DOHH2 (cell line): Measurements from ENCODE around the gene CYFIP2.

Experiments used
- H3F3A ChIP-seq: fragments of 200-600 bp; sonication (generic), shearing (Covaris generic); 2 replicates; pipeline ENCODE4 v1.6.0; 2016; ENCODE audit warnings: antibody characterized with exemption, mild to moderate bottlenecking; ENCODE audit not compliant: control insufficient read depth, insufficient read depth
- H3K27ac ChIP-seq: fragments of 200-600 bp; sonication (generic); 2 replicates; pipeline ENCODE4 v1.5.1; 2014; ENCODE audit warnings: low read depth, mild to moderate bottlenecking, low read length, moderate library complexity
- H3K27me3 ChIP-seq: fragments of 200-600 bp; sonication (generic); 2 replicates; pipeline ENCODE4 v1.6.1; 2014; ENCODE audit warnings: mild to moderate bottlenecking, low read length, mixed read lengths; ENCODE audit not compliant: control insufficient read depth
- H3K36me3 ChIP-seq: fragments of 200-600 bp; sonication (generic); 2 replicates; pipeline ENCODE4 v1.6.1; 2014; ENCODE audit warnings: mild to moderate bottlenecking, low read length, moderate library complexity, mixed read lengths; ENCODE audit not compliant: control insufficient read depth
- H3K4me1 ChIP-seq: fragments of 200-600 bp; sonication (generic); 2 replicates; pipeline ENCODE4 v1.6.1; 2014; ENCODE audit warnings: mild to moderate bottlenecking, low read length, mixed read lengths; ENCODE audit not compliant: control insufficient read depth
- H3K4me2 ChIP-seq: fragments of 200-600 bp; sonication (generic); 2 replicates; pipeline ENCODE4 v1.6.0; 2014; ENCODE audit warnings: mild to moderate bottlenecking, low read length, moderate library complexity
- H3K4me3 ChIP-seq: fragments of 200-600 bp; sonication (generic); 2 replicates; pipeline ENCODE4 v1.5.1; 2014; ENCODE audit warnings: mild to moderate bottlenecking, low read length, mixed read lengths
- H3K79me2 ChIP-seq: fragments of 200-600 bp; sonication (generic); 2 replicates; pipeline ENCODE4 v1.6.1; 2014; ENCODE audit warnings: mild to moderate bottlenecking, low read length, mixed read lengths; ENCODE audit not compliant: control insufficient read depth
- H3K9me2 ChIP-seq: fragments of 200-600 bp; sonication (generic); replicated peaks from 2 replicates; pipeline ENCODE4 v1.6.1; 2014; ENCODE audit warnings: mild to moderate bottlenecking, low read length, mixed read lengths; ENCODE audit not compliant: control insufficient read depth
- H3K9me3 ChIP-seq: fragments of 200-600 bp; sonication (generic); 2 replicates; pipeline ENCODE4 v1.6.1; 2014; ENCODE audit warnings: antibody characterized with exemption, low read length, mixed read lengths; ENCODE audit not compliant: control insufficient read depth, insufficient read depth
- H4K20me1 ChIP-seq: fragments of 200-600 bp; sonication (generic); 2 replicates; pipeline ENCODE4 v1.6.0; 2014; ENCODE audit warnings: low read depth, mild to moderate bottlenecking, antibody characterized with exemption, low read length, moderate library complexity; ENCODE audit not compliant: control insufficient read depth, insufficient read depth
- EZH2phosphoT487 ChIP-seq: fragments of 200-600 bp; sonication (generic); IDR thresholded peaks from 2 replicates; pipeline ENCODE4 v1.6.1; 2017; ENCODE audit warnings: borderline replicate concordance, mild to moderate bottlenecking, antibody characterized with exemption, low read length, moderate library complexity, mixed read lengths
- TF ChIP-seq, protein P1 (sequence below): fragments of 200-600 bp; sonication (generic); IDR thresholded peaks from one replicate; pipeline ENCODE4 v1.5.1; 2014; ENCODE audit warnings: antibody characterized with exemption, mild to moderate bottlenecking, low read depth, low read length; ENCODE audit not compliant: poor library complexity, severe bottlenecking

Gene CYFIP2

DNA sequence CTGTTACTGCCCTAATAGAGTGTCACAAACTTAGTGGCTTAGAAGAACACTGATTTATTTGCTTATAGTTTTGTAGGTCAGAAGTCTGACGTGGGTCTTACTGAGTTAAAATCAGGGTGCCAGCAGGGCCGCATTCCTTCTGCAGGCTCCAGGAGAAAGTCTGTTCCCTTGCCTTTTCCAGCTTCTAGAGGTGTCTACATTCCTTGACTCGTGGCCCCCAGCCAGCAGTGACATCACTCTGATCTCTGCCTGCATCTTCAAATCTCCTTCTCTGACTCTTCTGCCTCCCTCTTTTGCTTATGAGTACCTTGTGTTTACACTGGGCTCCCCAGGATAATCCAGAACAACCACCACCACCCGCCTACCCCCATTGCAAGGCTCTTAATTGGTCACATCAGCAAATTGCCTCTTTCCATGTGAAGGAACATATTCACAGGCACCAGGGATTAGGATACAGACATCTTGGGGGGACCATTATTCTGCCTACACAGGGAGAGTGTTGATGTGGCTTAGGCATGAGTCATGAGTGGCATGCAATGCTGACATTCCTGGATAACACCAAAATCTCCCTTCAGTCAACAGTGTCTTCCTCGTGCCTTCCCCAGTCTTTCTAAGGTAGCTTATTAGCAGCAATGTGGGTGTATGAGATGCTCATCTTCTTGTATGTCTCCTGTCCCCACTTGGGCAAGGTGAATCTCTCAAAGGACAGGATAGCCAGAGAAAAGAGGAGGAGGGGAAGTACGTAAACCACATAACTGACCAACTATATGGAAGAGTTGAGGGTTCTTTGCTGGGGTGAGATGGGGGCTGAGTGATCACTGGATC lies 24.4 kb downstream of the CYFIP2 start:
- Histone ChIP-seq H4K20me1 (no peaks in the 10 kb centered on the region), H3K9me2 (no peaks in the 10 kb centered on the region), H3K4me2 (no peak overlapping the region), H3K79me2 (peaks cover 19% of the 10 kb centered on the region), H3K4me1 (peaks cover 14% of the 10 kb centered on the region), H3K27ac (no peak overlapping the region), H3K4me3 (no peak overlapping the region), H3K27me3 (no peaks in the 10 kb centered on the region), H3F3A (0 out of 2 replicates have a peak, but pooled peaks cover 2% of the 10 kb centered on the region), H3K36me3 (peaks cover 90% of the 10 kb centered on the region), H3K9me3 (no peaks in the 10 kb centered on the region)
- TF ChIP-seq, protein P1, sequence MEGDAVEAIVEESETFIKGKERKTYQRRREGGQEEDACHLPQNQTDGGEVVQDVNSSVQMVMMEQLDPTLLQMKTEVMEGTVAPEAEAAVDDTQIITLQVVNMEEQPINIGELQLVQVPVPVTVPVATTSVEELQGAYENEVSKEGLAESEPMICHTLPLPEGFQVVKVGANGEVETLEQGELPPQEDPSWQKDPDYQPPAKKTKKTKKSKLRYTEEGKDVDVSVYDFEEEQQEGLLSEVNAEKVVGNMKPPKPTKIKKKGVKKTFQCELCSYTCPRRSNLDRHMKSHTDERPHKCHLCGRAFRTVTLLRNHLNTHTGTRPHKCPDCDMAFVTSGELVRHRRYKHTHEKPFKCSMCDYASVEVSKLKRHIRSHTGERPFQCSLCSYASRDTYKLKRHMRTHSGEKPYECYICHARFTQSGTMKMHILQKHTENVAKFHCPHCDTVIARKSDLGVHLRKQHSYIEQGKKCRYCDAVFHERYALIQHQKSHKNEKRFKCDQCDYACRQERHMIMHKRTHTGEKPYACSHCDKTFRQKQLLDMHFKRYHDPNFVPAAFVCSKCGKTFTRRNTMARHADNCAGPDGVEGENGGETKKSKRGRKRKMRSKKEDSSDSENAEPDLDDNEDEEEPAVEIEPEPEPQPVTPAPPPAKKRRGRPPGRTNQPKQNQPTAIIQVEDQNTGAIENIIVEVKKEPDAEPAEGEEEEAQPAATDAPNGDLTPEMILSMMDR, result no peak
- TF ChIP-seq EZH2phosphoT487, result no peak

DNA sequence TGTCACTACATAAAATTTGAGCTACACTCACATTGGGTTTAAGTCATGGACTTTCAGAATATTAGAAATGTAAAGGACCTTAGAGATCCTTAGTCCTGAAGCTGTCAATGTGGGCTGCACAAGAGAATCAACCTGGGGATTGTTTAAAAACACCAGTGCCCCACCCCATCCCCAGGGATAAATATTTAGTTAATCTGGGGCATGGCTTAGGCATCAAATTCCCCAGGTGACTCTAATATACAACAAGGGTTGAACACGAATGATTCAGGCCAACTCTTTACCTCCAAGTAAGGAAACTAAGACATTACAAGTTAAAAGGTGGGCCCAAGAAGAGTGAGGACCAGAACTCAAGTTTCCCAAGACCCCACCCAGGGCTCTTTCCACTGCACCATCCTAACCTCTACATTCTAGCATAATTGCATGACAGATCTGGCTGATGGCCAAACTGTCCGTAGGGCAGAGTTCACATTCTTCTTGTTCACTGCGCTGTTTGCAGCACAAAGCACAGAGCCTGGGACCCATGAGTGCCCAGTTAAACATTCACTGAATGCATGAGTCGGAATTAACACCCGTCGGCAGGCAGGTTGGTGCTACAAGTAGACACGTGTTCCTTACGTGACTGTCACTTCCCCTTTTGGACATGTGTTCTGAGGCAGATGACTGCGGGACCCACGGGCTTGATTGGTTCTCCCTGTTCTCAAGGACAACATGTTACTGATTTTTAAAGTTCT lies 25.2 kb downstream of the CYFIP2 start:
- Histone ChIP-seq H3F3A (0 out of 2 replicates have a peak, but pooled peaks cover 2% of the 10 kb centered on the region), H3K27me3 (no peaks in the 10 kb centered on the region), H3K36me3 (peaks cover 92% of the 10 kb centered on the region), H3K4me2 (no peak overlapping the region), H3K9me2 (no peaks in the 10 kb centered on the region), H4K20me1 (no peaks in the 10 kb centered on the region), H3K4me1 (peaks cover 14% of the 10 kb centered on the region), H3K4me3 (no peak overlapping the region), H3K27ac (no peak overlapping the region), H3K79me2 (peaks cover 14% of the 10 kb centered on the region), H3K9me3 (no peaks in the 10 kb centered on the region)
- TF ChIP-seq, protein P1, result no peak
- TF ChIP-seq EZH2phosphoT487, result no peak

DNA sequence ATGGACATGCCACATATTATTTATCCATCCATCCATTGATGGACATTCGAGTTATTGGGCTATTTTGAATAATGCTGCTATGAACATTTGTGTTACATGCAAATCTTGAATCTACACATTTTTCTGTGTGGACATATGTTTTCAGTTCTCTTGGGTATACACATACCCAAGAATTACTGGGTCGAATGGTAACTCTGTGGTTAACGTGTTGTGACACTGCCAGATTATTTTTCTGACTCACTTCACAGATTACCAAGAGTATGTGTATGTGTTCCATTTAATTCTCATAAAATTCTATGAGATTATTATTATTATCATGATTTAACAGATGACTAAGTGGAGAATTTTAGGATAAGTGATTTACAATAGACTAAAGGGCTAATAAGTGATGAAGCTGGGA lies 26.7 kb downstream of the CYFIP2 start:
- Histone ChIP-seq H3K27ac (no peak overlapping the region), H3K4me3 (no peak overlapping the region), H3F3A (0 out of 2 replicates have a peak, but pooled peaks cover 2% of the 10 kb centered on the region), H3K4me1 (peaks cover 14% of the 10 kb centered on the region), H3K9me2 (no peaks in the 10 kb centered on the region), H3K27me3 (no peaks in the 10 kb centered on the region), H3K36me3 (peaks cover 93% of the 10 kb centered on the region), H3K79me2 (peaks cover 6% of the 10 kb centered on the region), H4K20me1 (no peaks in the 10 kb centered on the region), H3K4me2 (no peak overlapping the region), H3K9me3 (no peaks in the 10 kb centered on the region)
- TF ChIP-seq, protein P1, result no peak
- no peak for TF ChIP-seq EZH2phosphoT487
